Bronchial epithelial cell (primary cell): ENCODE results near the gene CPLX1. TPM values are rescaled to one million over a fixed set of nuclear protein-coding genes. Genes with fewer than 3 reads are reported as not detected.
A peak's percentile ranks its signal among the peaks of the same experiment; 100 is the strongest.

Experiments
- DNase-seq: peaks from one replicate; pipeline ENCODE4 v3.0.0-alpha.2; 2010; ENCODE audit warnings: low read depth
- FAIRE-seq: peaks from 2 replicates; lab custom pipeline; 2011; peaks lifted over from hg19 to GRCh38; lab: Jason Lieb, UNC
- H3K27me3 ChIP-seq: 2 replicates; pipeline ENCODE4 v1.5.1; 2011; ENCODE audit warnings: low read length; ENCODE audit not compliant: control insufficient read depth, insufficient read depth
- H3K36me3 ChIP-seq: 2 replicates; pipeline ENCODE4 v1.5.1; 2011; ENCODE audit warnings: low read length; ENCODE audit not compliant: control insufficient read depth, insufficient read depth
- H3K4me3 ChIP-seq: 2 replicates; pipeline ENCODE4 v1.5.1; 2011; ENCODE audit warnings: mild to moderate bottlenecking, low read depth, low read length, control low read depth
- total RNA-seq: library from RNA; depleted of rRNA; stranded (reverse); fragments of >200 nt; gene quantifications from 2 replicates; pipeline ENCODE4 v1.2.1, GENCODE V29; 2014
- TF ChIP-seq, protein P1 (sequence below): IDR thresholded peaks from 2 replicates; pipeline ENCODE4 v1.5.1; 2011; ENCODE audit warnings: mild to moderate bottlenecking, moderate library complexity, low read length, control low read depth, inconsistent platforms; ENCODE audit not compliant: insufficient read depth, severe bottlenecking

Gene CPLX1
- total RNA-seq, 1 donor from 2014 or later = not detected

DNA sequence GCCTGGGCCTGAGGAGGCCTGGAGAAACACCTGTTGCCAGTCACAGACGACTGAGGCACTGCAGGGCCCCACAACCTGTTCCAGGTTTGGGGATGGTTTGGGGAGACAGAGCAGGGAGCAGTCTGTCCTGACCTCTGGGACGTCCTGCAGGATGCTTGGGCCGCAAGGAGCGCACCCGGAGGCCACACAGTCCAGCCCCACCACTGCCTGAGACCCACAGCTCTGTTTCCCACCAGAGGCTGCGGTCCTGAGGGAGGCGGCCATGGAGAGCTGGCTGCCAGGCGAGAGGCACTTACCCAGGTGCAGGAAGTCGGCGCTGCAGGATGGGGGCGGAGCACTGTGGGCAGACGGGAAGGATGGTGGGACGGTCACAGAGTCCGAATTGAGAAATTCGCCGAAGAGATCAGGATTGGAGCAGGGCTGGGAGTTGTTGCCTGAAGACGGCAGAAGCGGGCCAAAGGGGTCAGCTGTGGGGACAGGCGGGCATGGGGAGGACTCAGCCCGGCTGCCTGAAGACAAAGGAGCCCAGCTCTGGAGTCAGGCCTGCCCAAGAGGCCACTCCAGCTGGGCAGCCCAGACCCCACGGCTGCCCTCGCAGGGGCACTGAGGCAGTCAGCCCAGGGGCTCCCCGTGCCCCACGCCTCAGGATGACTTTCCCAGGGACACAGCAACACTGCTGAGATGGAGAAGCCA, 40.3 kb upstream of the CPLX1 start:
- H3K4me3 ChIP-seq = no peak overlapping the region
- TF ChIP-seq, protein P1, sequence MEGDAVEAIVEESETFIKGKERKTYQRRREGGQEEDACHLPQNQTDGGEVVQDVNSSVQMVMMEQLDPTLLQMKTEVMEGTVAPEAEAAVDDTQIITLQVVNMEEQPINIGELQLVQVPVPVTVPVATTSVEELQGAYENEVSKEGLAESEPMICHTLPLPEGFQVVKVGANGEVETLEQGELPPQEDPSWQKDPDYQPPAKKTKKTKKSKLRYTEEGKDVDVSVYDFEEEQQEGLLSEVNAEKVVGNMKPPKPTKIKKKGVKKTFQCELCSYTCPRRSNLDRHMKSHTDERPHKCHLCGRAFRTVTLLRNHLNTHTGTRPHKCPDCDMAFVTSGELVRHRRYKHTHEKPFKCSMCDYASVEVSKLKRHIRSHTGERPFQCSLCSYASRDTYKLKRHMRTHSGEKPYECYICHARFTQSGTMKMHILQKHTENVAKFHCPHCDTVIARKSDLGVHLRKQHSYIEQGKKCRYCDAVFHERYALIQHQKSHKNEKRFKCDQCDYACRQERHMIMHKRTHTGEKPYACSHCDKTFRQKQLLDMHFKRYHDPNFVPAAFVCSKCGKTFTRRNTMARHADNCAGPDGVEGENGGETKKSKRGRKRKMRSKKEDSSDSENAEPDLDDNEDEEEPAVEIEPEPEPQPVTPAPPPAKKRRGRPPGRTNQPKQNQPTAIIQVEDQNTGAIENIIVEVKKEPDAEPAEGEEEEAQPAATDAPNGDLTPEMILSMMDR = no peak
- FAIRE-seq = no peak

DNA sequence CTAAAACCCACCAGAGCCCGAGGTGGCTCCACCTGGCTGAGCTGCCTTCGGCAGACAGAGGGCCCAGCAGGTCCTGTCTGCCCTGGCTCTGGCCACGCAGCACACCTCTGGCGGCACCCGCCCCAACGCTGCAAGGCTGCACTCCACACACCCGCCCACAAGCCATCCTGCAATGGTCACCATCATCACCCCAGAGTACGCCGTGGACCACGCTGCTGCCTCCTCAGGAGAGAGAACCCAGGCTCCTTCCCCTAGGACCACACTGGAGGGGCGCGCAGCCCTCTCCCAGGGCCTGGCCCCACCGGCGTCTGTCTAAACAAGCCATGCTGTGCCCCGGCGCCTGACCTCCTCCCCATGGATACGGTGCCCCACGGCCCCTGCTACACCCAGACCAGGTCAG, 39.6 kb upstream of the CPLX1 start:
- DNase-seq (no peak), FAIRE-seq (no peak)
- TF ChIP-seq, protein P1 = no peak
- Histone ChIP-seq H3K36me3 (peaks cover 29% of the 10 kb centered on the region), H3K27me3 (no peaks in the 10 kb centered on the region), H3K4me3 (no peak overlapping the region)

More for the DNA sequence above, 40.3 kb upstream of the CPLX1 start:
- H3K36me3 ChIP-seq = peaks cover 28% of the 10 kb centered on the region
- H3K27me3 ChIP-seq = no peaks in the 10 kb centered on the region
- no peak for DNase-seq

DNA sequence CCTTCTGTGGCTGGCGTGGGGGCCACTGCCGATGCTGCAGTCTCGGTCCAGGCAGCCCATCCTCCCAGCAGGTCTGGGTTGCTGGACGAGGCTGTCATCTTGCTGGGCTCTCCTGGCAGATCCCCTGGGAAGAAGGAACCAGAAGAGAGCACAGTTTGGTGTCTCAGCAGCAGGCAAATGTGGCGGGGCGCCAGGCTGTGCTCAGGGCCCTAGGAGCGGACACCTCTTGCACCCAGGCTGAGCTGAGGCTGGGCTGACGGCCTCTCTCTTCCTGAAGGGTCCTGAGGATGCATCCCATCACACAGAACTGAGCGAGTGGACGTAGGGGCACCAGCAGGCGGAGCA, 39.2 kb upstream of the CPLX1 start:
- DNase-seq = no peak
- Histone ChIP-seq H3K4me3 (no peak overlapping the region), H3K27me3 (no peaks in the 10 kb centered on the region), H3K36me3 (peaks cover 28% of the 10 kb centered on the region)
- TF ChIP-seq, protein P1 = no peak
- FAIRE-seq = no peak

DNA sequence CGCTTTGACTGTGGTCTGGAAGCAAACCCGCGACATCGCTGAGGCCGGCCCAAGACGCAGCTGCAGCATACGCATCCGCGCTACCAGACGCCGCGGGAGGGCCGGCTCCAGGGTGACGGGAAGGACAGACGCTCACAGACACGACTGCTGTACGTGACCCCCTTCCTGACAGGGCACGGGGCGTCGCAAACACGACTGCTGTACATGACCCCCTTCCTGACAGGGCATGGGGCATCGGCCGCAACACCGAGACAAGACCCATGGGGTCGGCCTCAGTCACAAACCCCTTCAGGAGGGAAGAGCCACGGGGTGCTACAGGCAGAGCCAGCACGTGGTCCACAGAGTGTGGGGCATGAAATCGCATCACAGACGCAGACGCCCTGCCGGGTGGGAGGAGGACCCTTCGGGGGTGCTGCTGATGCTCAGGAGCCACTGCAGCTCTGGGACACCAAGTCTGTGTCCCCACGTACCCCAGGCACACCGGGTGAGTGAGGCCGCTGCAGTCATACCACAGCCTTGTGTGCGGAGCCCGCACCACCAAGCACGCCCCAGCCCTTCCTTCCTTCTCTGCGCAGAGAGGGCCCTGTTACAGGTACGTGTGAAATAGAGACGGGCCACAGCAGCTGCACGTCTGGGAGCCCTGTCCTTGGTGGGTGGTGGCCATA, 38.7 kb upstream of the CPLX1 start:
- no peaks in the 10 kb centered on the region for H3K27me3 ChIP-seq
- H3K36me3 ChIP-seq = peaks cover 25% of the 10 kb centered on the region
- TF ChIP-seq, protein P1 = no peak
- FAIRE-seq (no peak), DNase-seq (no peak)
- no peak overlapping the region for H3K4me3 ChIP-seq

DNA sequence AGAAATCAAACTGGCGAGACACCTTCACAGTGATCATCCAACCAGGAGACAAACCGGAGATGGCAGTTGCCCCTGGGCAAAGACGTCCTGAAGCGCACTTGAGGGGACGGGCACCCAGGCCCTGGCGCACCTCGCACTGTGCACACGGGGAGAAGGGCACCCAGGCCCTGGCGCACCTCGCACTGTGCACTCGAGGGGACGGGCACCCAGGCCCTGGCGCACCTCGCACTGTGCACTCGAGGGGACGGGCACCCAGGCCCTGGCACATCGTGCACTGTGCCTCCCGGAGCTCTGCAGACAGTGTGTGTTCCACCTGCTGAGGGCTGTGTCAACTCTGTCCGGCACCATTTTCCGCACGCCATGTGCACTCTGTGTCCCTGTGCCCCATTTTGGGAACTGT, 34.6 kb upstream of the CPLX1 start:
- no peak for DNase-seq
- Histone ChIP-seq H3K27me3 (no peaks in the 10 kb centered on the region), H3K36me3 (peaks cover 27% of the 10 kb centered on the region), H3K4me3 (no peak overlapping the region)
- peak; percentile 77 for FAIRE-seq
- TF ChIP-seq, protein P1 = no peak
